GM08714 (cell line): Measurements from ENCODE around the gene TNFRSF25.

Experiments
- H3K4me3 ChIP-seq: fragments of 200-500 bp; sonication (Bioruptor generic); 2 replicates; pipeline ENCODE4 v1.5.1; 2014; ENCODE audit warnings: mild to moderate bottlenecking, low read length, inconsistent platforms
- ZNF274 ChIP-seq: IDR thresholded peaks from 2 replicates; pipeline ENCODE4 v1.6.1; 2012; ENCODE audit warnings: mild to moderate bottlenecking, low read depth, low read length

TNFRSF25 gene

DNA sequence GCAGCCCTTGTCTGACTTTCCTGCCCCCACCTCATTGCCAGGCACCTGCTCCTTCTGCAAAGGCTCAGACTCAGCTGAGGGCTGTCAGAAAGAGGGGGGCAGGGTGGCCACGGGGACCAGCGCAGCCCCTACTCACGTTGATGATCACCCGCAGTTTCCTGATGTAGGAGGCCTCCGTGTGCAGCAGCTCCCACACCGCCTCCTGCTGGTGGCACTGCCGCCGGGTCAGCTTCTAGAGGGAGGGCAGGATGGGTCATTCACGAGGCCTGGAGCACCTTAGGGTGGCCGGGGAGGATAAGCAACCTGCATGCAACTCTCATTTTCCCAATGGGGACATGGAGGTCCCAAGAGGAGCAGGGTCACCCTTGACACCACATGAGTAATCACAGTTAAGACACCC, 6.4 kb upstream of the TNFRSF25 start:
- H3K4me3 ChIP-seq = no peak overlapping the region
- TF ChIP-seq ZNF274 = no peak

DNA sequence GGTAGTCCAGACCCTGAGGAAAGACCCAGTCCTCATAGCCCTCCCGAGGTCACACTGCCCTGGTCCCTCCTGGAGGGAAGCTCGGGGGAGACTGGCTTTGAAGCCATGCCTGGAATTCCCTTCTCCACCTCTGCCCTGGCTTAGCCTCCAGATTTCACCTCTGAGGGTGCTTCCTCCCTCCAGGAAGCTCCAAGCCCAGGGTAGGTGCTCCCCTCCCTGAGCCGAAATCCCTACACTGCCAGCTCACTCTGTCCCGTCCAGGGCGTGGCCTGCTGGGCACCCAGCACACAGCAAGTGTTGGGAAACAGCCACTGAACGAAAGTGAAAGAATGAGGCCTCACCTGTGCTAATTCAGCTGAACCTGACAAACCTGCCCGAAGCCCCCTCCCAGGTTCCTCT, 6.0 kb upstream of the TNFRSF25 start:
- H3K4me3 ChIP-seq = no peak overlapping the region

DNA sequence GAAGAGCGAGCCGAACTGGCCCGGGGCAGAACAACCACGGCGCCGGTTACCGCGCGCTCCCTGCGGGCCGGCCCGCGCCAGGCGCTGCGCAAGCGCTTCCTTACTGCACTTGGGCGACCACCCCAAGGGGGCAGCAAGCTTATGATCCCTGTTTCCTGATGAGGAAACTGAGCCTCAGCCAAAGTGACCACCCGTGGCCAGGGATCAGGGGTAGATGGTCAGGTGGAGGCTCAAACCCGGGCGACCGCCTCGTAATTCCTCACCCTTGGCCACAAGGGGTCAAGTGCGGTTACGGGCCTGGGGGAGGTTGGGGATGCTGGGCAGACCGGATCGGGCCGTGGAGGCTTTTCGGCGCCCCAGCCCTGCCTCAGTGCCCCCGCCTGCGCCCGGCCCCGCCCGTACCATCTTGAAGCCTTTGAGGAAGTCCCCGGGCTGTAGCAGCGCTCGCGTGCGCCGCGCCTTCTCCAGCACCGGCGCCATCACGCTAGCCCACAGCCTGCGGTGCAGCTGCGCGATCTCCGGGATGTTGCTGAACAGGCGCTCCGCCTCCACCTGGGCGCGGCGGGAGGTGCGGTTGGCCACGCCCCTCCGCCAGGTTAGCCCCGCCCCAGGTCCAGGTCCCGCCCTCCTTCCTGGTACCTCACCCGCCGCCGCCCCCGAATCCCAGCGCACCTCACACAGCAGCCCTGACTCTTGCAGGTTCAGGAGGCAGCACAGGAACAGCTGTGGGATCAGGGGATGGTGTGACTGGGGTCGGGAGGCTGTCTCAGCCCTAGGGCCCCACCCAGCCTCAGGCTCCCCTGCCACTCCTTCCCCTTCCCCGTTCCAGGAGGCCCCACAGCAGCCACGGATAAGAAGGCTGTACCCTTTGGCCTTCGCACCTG, 5.4 kb upstream of the TNFRSF25 start:
- H3K4me3 ChIP-seq = no peak overlapping the region

More for the DNA sequence above, 6.0 kb upstream of the TNFRSF25 start:
- TF ChIP-seq ZNF274 = no peak

DNA sequence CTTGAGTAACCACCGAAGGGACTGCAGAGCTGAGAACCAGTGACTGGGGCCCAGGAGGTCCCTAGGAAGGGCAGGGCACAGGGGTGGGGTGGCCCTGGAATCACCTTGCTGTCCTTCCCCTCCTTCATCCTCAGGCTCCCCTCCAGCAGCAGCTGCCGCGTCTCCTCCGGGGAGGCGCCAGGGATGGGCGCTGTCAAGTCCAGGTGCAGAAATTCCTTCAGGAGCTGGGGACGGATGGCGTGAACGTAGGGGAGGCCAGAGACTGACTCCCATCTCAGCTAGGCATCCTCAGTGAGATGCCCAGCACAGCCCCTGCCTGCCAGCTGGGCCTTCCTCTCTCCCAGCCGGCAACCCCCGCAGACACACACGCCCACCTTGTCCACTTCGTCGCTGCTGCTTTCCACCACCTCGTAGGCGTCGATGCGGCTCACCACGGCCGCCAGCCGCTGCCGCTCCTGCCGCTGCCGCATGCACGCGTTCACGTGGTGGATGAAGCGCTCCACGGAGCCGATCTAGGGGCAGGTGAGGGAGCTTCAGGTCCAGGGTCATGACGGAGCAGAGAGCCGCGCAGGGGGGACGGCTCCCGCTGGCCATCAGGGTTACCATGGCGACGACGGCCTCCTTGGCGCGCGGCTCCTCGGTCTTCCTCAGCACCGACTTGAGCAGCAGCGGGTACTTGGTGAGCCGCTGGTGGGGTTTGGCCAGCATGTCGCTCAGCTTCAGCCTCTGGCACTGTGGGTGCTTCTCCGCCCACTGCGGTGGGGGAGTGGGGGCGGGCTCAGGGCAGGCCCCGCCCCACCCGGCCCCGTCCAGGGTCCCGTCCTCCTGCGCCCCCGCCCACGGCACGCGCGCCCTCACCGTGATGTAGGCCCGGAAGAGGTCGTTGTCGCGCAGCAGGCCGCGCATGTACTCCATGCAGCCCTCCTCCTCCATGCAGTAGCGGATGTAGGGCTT, 4.4 kb upstream of the TNFRSF25 start:
- H3K4me3 ChIP-seq = no peak overlapping the region

More for the DNA sequence above, 5.4 kb upstream of the TNFRSF25 start:
- no peak for TF ChIP-seq ZNF274

DNA sequence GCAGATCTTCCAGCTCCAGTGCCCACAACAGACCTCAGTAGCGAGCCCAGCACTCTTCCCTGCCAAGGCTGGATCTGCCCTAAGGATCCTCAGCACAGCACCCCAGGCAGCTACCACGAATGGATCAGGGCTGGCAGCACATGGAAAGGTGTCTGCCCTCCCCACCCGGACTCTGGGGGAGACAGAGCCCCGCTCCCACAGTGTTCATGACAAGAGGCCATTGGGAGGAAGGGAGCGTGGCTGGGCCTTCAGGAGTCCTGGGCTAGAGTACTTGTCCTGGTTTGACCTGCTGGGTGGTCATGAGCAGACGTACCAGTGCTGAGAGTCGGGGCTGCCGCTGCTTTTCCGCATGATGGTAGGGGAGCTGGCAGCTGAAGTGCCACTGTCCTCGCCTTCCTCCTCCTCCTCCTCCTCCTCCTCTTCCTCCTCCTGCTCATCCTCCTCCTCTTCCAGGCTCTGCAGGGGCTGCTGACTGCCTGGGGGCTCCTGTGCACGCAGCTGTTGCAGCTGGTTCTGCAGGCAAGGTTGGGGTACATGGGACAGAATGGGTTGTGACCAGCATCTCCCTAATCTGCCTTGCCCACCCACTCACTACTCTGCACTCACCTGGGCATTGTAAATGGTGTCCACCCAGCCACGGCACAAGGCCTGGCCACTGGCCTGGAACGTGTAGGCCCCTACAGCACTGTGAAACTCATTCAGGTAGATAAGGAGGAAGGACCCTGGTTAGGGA, 2.9 kb upstream of the TNFRSF25 start:
- no peak overlapping the region for H3K4me3 ChIP-seq
- TF ChIP-seq ZNF274 = no peak

More for the DNA sequence above, 4.4 kb upstream of the TNFRSF25 start:
- TF ChIP-seq ZNF274 = no peak

DNA sequence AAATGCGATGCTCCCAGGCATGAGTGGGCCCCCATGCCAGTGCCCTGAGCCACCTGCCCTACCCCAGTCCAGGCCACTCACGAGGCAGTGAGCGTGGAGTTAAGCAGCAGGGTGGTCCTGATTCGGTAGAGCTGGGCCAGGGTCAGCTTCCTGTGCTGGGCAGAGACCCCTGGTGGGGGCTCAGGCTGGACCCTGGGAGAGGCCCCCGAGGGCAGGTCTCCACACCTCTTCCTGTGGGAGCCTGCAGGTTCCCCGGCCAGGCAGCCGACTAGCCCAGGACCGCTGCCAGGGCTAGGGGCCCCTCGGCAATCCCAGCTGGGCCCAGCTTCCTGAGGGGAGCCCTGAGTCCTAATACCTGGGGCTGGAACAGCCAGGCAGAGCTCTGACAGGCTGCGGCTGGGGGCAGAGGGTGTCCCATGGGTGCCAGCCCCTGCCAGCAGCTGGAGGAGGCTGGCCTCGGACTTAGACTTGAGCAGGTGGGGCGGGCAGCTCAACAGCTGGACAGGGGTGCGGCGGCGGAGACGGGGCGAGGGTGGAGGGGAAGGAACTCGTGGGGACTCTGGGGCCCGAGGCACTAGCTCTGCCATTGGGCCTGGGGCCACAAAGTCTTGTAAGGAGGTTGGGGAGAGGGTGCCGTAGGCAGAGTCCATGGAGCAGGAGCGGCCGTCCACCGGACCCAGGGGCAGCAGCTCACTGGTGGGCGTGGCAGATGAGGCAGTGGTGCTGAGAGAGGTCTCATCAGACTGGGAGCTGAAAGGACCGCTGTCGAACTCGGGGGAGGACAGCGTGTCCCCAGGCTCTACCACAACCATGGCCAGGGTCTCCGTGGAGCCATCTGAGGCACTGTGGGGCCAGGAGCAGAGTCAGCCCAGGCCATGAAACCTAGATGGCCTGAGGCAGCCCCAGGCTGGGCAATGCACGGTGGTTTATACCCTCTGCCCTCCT, 2.0 kb upstream of the TNFRSF25 start:
- no peak for TF ChIP-seq ZNF274
- H3K4me3 ChIP-seq = no peak overlapping the region

DNA sequence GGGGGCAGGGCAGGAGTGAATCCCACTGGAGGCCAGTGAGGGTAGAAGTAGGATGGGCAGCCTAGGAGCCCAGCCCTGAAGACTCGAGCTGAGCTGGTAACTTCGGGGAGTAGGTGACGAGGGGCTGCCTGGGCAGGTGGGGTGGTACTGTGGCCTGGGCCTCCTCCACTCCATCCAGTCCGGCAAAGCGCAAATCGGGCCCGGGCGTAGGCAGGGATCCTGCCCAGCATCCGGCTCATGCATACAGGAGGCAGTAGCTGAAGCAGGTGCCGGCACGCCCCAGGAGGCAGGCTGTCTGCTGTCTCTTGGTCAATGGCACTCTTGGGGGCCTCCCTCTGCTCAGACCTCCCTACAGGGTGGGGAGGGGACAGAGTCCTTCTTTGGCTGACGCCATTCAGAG, 1.3 kb upstream of the TNFRSF25 start:
- TF ChIP-seq ZNF274 = no peak
- no peak overlapping the region for H3K4me3 ChIP-seq

DNA sequence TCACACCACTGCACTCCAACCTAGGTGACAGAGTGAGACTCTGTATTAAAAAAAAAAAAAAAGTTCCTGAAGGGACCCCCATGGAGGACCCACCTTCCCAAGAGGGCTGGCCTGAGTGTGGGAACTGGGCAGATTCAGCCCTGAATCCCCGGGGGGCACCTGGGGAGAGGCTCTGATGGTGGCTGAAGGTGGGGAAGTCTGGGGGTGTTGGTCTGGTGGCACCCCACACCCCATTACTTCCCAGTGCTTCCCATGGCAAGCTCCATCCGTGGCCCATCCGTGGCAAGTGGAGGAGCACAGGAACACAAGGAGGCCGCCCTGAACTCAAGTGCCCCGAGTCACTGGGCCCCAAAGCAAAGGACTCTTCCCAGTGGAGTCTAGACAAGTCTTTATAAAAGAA, 778 bp upstream of the TNFRSF25 start:
- H3K4me3 ChIP-seq = no peak overlapping the region
- no peak for TF ChIP-seq ZNF274

DNA sequence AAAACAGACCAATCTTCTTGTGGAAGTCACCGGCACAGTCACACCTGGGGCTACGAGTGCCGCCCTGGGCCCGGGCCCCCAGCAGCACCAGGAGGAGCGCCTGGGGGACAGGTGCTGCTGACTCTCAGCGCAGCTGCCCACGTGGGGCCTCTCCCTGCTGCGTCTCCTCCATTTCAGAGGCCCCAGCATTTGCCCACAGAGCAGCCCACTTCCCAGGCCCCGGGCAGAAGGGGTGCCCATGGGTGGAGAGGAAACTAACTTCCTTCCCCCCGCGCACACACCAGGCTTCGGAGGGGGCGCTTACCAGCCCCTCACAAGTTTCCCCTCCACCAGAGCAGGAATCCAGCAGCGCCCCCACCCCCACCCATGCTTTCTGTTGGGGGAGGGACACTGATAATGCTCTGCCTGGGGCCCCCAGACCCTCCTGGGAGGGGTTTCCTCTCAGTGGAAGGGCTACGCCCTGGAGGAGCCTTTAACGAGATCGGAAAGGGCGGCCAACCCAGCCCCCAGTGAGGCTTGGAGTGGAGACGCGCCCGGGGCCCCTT, 440 bp downstream of the TNFRSF25 start:
- H3K4me3 ChIP-seq = no peak overlapping the region
- TF ChIP-seq ZNF274 = no peak

DNA sequence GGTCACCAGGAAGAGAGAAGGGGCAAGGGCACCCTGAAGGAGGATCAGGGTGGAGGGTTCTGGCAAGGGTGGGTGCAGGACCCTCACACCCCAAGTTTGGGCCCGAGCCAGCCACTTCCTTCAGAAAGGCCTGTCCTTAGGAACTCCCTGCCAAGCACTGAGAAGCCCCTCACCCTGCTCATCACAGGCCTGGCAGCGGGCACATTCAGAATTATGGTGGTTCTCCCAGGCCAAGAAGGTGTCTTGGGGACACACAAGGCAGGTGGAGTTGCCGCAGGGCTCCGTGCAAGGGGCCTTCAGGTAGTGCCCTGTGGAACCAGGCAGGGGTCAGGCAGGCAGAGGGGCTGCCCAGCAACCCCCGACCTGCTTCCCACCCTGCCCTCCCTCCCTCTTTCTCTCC, 1.1 kb downstream of the TNFRSF25 start:
- no peak overlapping the region for H3K4me3 ChIP-seq
- no peak for TF ChIP-seq ZNF274

DNA sequence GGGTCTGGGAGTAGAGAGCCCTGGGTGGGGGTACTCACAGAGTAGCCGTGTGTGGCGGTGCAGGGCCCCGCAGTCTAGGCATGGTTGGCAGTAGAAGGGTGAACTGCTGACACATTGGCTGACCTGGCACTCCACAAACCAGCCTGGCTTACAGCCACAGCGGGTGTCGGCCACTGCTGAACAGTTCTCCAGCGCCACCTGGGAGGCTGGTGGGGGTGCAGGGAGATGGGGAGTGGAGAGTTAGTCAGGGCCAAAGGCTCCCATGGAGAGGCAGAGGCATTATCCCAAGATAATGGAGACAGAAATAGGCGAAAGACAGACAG, 1.5 kb downstream of the TNFRSF25 start:
- H3K4me3 ChIP-seq = no peak overlapping the region

DNA sequence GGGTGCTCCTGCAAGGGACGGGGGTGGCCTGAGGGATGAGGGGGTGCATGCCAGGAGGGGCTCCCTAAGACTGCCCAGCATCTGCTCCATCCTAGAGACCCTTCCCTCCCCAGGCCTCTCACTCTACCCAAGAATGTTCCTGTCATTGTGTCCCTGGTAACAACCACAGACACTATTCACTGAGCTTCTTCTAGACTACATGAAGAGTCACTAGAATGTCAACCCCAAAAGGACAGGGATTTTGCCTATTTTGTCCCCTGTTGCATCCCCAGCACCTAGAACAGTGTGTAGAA, 2.9 kb downstream of the TNFRSF25 start:
- TF ChIP-seq ZNF274 = no peak
- H3K4me3 ChIP-seq = no peak overlapping the region

More for the DNA sequence above, 1.5 kb downstream of the TNFRSF25 start:
- no peak for TF ChIP-seq ZNF274
